Neural progenitor cell (in vitro differentiated cells): ENCODE data around the gene SLC15A4.

ENCODE experiments used
- EZH2 ChIP-seq: fragments of 200-600 bp; sonication (generic); IDR thresholded peaks from 2 replicates; pipeline ENCODE4 v1.6.1; 2017; ENCODE audit warnings: antibody characterized with exemption, mild to moderate bottlenecking, moderate library complexity
- TF ChIP-seq, protein P1 (sequence below): fragments of 200-600 bp; sonication (generic); IDR thresholded peaks from 2 replicates; pipeline ENCODE4 v1.5.1; 2017; ENCODE audit warnings: antibody characterized with exemption, mild to moderate bottlenecking

GRCh38 chr12:128816643-128816920 lies 7.2 kb downstream of the SLC15A4 start:
- no peak for TF ChIP-seq EZH2
- TF ChIP-seq, protein P1, sequence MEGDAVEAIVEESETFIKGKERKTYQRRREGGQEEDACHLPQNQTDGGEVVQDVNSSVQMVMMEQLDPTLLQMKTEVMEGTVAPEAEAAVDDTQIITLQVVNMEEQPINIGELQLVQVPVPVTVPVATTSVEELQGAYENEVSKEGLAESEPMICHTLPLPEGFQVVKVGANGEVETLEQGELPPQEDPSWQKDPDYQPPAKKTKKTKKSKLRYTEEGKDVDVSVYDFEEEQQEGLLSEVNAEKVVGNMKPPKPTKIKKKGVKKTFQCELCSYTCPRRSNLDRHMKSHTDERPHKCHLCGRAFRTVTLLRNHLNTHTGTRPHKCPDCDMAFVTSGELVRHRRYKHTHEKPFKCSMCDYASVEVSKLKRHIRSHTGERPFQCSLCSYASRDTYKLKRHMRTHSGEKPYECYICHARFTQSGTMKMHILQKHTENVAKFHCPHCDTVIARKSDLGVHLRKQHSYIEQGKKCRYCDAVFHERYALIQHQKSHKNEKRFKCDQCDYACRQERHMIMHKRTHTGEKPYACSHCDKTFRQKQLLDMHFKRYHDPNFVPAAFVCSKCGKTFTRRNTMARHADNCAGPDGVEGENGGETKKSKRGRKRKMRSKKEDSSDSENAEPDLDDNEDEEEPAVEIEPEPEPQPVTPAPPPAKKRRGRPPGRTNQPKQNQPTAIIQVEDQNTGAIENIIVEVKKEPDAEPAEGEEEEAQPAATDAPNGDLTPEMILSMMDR: no peak
